ENCODE results near the gene NUS1. TPM values are rescaled to one million over a fixed set of nuclear protein-coding genes. Genes with fewer than 3 reads are reported as not detected.

NUS1 gene
- total and polyA plus RNA-seq, 2 of the 13 experiments (the other 11 are each of a cell fraction or from before 2014, with no cell fraction given) = 18.3 to 18.6 TPM

- TF ChIP-seq HIC2 (CRISPR knock-in tag; IDR thresholded peaks at IDR 0.05; ENCODE audit: low read depth) (no peak), ZNF234 (CRISPR knock-in tag; conservative IDR thresholded peaks at IDR 0.05) (no peak), RERE (CRISPR knock-in tag; IDR thresholded peaks at IDR 0.05; ENCODE audit: low read depth) (peak; percentile 68; the same call in 1 of the 2 replicates), GATAD1 (CRISPR knock-in tag; IDR thresholded peaks at IDR 0.05) (peak; percentile 96), MTF1 (CRISPR knock-in tag; IDR thresholded peaks at IDR 0.05) (no peak), SCMH1 (CRISPR knock-in tag; IDR thresholded peaks at IDR 0.05; ENCODE audit: borderline replicate concordance) (no peak), IRX3 (CRISPR knock-in tag; IDR thresholded peaks at IDR 0.05; ENCODE audit: borderline replicate concordance, low read depth) (no peak), U2AF2 (IDR thresholded peaks at IDR 0.05; ENCODE audit: low read depth, low read length) (no peak), NAIF1 (CRISPR knock-in tag; IDR thresholded peaks at IDR 0.05; ENCODE audit: borderline replicate concordance) (0 out of 2 replicates have a peak, but pooled peaks have one; percentile 63), ARNT (IDR thresholded peaks at IDR 0.05) (no peak), ZFP1 (CRISPR knock-in tag; IDR thresholded peaks at IDR 0.05) (no peak), ZFP36L1 (CRISPR knock-in tag; IDR thresholded peaks at IDR 0.05) (peak; percentile 80; the same call in 1 of the 2 replicates), SKI (IDR thresholded peaks at IDR 0.05; ENCODE audit: partially characterized antibody) (peak; percentile 64), ZNF512B (CRISPR knock-in tag; IDR thresholded peaks at IDR 0.05; ENCODE audit: borderline replicate concordance) (no peak), ZNF850 (CRISPR knock-in tag; conservative IDR thresholded peaks at IDR 0.05) (no peak), ZNF883 (CRISPR knock-in tag; IDR thresholded peaks at IDR 0.05; ENCODE audit: not compliant biosample characterization) (peak; percentile 76), ZNF761 (CRISPR knock-in tag; conservative IDR thresholded peaks at IDR 0.05) (no peak), SAFB2 (CRISPR knock-in tag; IDR thresholded peaks at IDR 0.05; ENCODE audit: borderline replicate concordance, low read depth) (no peak; the same call in 1 of the 2 replicates), ZNF572 (CRISPR knock-in tag; IDR thresholded peaks at IDR 0.05) (peak; percentile 78)
Measured at GRCh38 chr6:117674991-117675657, at the start of gene NUS1 (continued).

Measured in HepG2 (cell line).